Amygdala (tissue), 56 donors: Measurements from ENCODE around the gene ARFGAP1.
A peak's percentile ranks its signal among the peaks of the same experiment; 100 is the strongest.

Experiments used
- DNase-seq, 56 donors: peaks; one replicate each; lab custom pipeline; 2025; lab: John Stamatoyannopoulos, UW

The ARFGAP1 gene

DNA sequence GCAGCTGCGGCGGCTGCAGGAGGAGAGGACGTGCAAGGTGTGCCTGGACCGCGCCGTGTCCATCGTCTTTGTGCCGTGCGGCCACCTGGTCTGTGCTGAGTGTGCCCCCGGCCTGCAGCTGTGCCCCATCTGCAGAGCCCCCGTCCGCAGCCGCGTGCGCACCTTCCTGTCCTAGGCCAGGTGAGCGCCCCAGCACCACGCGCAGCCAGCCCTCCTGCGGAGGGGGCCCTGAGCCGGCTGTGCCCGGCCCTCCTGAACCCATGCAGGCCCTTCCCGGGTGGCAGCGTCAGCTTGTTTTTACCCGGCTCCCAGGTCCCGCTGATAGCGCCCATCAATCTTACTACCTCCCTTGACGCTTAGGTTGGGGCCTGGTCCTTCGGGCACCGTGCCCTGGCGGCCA, 33.2 kb upstream of the ARFGAP1 start:
- DNase-seq = no peak

DNA sequence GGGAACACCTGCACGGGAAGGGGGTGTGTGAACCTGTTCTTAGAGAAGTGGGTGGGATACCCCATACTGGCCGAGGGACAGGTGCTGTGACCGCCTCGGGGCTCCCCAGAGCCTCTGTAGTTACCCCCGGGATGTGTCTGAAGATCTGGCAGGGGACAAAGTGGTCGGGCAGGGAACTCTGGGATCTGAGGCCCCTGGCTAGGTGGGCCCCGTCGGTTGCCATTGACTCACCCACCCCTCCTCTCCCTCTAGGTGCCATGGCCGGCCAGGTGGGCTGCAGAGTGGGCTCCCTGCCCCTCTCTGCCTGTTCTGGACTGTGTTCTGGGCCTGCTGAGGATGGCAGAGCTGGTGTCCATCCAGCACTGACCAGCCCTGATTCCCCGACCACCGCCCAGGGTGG, 32.6 kb upstream of the ARFGAP1 start:
- DNase-seq = no peak

DNA sequence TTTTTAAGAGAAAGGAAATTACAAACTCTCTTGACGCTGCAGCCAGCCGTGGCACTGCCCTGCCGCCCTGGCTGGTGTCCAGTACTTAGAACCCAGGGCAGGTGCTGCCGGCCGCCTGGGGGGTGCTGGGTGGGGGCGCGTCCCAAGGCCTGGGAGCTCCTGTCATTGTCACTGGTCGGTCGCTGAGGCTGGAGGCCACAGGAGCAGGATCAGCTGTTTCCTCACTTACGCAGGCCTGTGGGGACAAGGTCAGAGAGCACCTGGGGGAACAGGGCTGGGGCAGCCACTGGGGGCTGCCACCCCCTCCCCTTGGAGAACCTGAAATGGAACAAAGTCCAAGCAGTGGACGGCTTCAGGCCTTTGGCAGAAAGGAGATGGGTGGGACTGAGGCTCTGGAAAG, 31.3 kb upstream of the ARFGAP1 start:
- no peak for DNase-seq

DNA sequence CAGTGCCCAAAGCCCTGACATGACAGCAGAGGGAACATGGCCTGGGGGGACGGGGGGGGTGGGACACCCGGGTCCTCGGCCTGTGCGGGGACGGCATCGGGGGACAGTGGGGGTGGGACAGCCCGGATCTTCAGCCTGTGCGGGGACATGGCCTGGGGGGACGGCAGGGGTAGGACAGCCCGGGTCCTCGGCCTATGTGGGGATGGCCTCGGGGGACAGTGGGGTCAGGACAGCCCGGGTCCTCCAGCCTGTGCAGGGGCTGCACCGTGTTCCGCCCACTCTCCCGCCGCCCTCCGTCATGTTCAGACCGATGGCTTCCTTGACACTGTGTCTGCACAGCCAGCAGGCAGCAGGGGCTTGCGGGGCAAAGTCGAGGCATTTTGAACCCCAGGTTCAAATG, 29.9 kb upstream of the ARFGAP1 start:
- DNase-seq = no peak

DNA sequence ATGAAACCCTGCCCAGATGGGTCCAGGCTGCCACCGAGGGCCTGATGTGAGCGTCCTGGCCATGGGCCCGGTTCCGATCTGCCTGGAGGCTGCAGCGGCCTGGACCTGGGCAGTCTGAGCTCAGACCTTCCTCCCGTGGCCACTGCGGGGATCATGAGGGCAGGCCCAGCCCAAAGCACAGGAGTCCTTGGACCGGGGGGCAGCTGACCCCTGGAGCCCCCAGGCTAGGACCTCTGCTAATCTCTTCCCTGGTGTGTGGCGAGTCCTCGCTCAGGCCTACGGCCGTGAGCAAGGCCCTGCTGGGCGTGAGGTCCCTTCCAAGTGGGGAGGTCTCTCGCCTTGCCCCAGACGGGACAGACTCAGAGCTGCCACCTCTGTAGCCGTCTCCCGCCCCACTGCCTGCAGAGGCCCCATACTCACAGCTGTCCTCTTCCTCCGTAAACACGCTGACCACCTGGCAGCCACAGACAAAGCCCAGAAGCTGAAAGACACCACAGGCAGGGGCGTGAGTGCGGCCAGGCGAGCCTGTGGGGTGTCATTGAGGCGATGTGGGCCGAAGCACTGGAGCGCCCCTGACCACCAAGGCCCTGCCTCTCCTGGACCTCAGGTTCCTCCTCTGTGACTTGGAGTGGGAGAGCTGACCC, 28.9 kb upstream of the ARFGAP1 start:
- no peak for DNase-seq

DNA sequence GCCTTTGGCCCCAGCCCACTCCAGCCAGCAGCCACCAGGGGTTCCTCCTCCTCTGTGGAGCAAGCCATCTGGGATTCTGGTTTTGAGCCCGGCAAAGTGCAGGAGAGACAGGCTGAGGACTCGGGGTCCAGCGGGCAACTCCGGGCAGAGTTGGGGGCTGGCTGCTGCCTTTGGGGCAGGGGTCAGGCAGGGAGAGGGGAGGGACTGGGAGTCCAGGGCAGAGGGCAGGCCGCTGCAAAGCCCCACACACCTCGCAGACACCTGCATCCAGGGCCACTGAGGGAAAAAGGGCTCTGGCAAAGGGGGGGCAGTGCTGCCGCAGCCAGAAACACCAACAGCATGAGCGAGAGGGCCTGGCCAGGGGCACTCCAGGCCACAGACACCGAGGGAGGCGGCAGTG, 28.1 kb upstream of the ARFGAP1 start:
- no peak for DNase-seq

DNA sequence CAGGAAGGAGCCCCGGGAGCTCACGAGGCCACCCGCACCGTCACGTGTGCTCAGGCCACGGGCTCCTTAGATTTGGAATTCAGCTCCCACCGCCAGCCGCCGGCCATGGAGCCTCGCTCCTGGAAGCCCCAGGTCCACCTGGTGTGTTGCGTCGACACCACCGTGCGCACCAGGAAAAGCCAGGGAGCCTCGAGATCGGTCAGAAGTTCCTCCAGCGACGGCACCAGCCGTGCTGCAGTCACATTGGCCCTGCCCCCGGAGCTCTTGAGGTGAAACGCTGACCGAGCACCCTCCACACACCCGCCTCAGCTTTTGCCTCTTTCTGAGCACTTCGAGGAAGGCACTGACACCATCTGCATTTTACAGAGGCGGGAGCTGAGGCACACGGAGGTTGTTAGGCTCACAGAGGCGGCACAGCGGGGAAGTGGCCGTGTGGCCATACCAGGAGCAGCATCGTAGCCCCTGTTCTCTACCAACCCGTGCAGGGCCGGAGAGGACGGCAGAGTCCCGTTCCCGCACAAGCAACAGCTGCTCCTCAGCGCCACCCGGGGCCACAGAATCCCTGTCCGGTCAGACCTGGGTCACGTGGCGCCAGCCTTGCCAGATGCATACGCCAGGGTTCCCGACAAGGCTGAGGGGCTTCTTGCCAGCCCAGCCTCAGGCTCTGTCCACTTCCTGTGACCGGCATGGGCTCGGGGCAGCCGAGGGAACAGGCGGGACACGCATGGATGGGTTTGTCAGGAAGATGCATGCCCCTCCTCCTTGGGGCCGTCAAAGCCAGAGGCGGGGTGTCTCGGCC, 25.9 kb upstream of the ARFGAP1 start:
- DNase-seq = no peak

DNA sequence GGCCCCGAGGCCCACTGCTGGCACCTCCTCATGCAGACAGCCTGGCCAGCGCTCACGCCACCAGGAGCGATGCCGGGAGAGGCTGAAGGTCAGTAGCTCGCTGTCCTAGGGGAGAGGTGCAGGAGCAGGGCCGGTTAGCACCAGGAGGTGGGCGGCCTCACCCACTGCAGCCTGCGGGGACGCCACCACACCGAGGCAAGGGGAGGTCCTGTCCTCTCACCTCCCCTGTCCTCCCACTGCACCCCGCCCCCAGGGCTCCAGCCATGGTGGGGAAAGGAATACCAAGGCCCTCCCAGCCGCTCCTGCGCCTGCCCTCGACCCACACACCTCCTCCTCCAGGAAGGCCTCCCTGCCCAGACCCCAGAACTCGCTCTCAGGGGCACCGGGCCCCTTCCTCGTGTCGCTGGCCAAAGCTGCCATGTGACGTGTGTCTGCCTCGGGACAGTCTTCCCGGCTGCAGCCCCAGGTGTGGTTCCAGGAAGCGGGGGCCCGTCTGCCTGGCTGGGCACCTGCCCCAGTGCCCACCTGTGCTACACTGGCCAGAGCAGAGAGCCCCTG, 24.9 kb upstream of the ARFGAP1 start:
- DNase-seq = no peak

DNA sequence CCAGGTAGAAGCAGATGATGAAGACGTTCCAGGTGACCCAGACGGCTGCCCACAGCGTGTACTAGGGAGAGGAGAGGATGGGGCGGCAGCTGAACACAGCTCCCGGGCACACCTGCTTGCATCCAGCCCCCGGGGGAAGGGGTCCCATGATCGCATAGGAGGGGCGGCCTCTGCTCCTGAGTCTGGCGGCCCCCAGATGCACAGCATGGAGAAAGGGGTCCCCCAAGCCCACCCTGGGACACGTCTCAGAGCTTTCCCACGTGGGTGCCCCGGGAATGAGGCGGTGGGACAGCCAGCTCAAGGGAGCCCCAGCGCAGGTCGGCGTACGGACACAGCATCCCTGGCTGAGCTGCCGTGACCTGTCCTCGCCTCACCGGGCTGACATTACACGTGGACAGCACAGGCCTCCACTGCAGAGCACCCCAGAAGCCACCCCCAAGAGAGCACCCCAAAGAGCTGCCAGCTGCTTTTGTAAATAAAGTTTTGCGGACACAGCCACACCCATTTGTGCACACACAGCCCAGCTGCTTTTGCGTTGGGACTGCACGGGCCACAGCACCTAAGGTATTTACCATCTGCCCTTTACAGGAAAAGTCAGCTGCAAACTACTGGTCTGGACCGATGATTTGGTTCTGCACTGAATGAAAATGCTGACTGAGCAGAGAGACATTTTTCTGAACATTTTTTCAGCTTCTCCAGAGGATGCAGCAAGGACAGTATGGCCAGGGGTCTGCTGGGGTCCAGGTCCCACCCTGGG, 23.6 kb upstream of the ARFGAP1 start:
- DNase-seq = no peak

DNA sequence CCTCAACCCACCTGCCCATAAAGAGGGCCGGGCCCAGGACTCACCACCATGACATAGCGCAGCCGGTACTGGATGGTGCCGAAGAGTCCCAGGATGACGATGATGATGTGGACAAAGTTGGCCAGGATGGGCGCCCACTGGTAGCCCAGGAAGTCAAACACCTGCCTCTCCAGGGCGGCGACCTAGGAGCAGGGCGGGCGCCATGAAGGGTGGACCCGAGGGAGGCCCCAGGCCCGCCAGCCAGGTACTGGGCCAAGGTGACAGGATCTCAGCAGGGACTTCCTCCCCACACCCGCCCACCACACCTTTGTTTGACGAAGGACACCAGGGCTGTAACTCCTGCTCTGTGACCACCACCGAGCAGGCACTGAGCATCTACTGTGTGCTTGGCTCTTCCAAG, 22.7 kb upstream of the ARFGAP1 start:
- DNase-seq = no peak

DNA sequence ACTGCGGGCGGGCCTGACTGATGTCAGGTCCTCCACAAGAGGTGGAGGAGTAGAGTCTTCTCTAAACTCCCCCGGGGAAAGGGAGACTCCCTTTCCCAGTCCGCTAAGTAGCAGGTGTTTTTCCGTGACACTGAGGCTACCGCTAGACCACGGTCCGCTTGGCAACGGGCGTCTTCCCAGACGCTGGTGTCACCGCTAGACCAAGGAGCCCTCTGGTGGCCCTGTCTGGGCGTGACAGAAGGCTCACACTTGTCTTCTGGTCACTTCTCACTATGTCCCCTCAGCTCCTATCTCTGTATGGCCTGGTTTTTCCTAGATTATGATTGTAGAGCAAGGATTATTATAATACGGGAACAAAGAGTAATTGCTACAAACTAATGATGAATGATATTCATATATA, 21.3 kb upstream of the ARFGAP1 start:
- peak in 18 of 56 donors; percentile 5 to 64 (median 38) for DNase-seq

DNA sequence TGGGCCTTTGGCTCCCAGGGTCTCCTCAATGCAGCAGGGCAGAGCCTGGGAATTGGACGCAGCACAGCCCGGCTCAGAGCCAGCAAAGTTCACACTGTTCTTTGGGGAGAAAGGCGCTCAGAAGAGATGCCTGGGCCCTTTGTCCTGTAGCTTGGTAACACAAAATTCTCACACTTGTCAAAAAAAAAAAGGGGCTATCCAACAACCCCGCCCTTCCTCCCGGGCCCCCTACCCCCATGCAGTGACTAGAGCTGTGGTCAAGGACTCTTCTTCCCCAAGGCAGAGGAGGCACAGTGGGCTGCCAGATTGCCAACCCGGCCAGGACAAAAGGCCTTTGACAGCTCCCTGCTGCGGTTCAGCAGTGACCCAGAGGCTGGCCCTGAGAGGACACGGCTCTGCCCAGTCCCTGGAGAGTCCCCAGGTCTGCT, 20.3 kb upstream of the ARFGAP1 start:
- DNase-seq = peak in 42 of 56 donors; percentile 7 to 88 (median 59)

DNA sequence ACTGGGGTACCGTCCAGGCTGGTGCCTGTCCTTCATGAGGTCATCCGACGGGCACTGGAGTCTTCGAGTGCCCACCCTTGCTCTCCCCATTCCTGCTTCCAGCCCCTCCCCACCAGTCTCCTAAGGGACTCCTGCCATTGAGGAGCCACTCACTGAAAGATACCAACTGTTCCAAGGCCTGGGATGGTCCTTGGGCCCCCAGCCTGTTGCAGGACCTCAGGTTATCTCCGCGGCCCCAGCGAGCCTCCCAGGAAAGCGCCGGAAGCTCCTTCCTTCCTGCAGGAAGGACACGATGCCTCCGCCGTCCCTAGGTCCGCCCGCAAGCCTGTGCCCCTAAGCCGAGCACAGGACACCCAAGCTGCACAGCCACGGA, 19.6 kb upstream of the ARFGAP1 start:
- DNase-seq = peak in 1 of 56 donors; percentile 50

DNA sequence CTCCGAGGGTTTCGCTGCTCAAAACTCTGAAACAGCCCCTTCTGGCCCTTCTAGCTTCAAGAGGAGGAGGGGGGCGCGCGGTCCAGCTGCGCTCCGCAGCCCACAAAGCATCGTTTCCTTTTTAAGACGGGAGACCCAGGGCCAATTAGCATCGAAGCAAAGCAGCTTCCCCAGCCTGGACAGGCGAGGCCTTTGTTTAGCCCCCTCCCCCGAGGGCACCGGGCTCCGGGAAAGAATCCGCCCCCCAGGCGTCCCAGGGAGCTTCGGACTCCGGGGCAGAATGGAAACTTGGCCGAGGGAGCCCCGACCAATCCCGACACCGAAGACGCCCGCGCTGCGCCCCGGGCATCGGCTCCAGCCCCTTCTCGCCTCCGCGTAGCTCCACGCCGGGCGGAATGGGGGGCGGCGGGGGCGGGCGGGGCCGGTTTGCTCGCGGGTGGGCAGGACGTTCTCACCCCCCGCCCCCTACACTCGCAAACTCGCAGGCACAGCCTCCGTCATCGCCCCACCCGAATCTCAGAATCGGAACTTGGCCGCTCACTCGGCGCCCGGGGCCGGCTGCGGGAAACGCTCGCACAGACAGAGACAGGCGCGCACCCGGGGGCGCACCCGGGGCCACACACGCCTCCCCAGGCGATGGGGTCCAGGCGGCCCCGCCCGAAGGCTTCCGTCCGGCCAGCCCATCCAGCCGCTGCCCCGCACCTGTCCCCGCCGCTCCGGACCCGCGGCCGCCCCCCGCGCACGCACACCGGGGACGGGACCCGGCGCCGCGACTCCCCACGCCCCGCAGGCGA, 19.0 kb upstream of the ARFGAP1 start:
- peak in 35 of 56 donors; percentile 7 to 81 (median 42) for DNase-seq

DNA sequence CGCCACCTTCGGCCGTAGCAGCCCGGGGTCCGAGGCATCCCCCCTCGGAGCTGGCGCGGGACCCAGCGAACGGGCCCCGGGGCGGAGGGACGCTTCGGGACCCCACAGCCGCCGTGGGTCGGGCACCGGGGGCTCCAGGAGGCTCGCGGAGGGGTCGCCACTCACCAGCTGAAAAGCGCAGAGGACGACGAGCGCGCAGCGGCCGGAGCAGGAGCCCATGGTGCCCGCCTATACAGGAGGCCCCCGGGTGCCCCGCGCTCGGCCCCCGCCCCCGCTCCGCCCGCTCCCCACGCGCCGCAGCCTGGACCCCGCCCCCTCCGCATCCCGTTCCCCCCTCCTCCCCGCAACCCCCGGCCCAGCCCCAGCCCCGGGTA, 18.4 kb upstream of the ARFGAP1 start, which contains the start of gene NKAIN4:
Gene NKAIN4 (minus strand): TSS at position 232 of the 374 bp plus-strand sequence. CDS start 13 bp downstream, at position 219.
- peak in 1 of 56 donors; percentile 24 for DNase-seq

DNA sequence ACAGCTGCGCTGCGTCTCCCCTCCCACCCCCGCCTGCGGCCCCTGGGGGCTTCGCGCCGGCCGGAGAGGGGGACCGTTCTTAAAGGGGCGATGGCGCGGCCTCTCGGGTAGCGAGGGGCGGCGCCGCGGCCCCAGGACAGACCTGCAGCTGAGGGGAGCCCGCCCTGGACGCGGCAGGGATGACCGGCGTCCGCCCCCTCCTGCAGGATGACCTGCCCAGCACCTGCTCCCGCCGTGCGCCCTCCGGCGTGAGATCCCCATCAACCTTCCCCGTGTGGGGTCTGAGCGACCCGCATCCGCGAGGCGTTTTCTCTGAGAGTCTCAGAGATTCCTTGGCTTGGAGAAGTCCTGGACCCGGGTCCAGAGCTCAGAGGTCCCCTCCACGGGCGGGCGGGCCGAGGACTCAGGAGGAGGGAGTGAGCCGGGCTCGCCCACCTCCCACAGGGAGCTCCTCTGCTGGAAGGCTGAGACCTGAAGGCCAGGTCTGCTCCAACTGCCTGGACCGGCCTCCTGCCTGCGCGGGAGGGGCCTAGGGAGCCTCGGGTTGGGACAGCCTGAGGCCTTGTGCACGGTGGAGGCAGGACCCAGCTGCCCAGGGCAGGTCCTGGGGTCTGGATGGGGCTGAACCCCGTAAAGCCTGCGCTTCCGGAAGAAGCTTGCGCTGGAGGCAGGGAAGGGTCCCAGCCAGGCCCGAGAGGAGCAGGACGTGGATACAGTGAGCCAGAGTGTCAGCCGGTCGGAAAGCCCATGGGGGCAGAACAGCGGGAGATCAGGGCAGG, 17.8 kb upstream of the ARFGAP1 start:
- no peak for DNase-seq

DNA sequence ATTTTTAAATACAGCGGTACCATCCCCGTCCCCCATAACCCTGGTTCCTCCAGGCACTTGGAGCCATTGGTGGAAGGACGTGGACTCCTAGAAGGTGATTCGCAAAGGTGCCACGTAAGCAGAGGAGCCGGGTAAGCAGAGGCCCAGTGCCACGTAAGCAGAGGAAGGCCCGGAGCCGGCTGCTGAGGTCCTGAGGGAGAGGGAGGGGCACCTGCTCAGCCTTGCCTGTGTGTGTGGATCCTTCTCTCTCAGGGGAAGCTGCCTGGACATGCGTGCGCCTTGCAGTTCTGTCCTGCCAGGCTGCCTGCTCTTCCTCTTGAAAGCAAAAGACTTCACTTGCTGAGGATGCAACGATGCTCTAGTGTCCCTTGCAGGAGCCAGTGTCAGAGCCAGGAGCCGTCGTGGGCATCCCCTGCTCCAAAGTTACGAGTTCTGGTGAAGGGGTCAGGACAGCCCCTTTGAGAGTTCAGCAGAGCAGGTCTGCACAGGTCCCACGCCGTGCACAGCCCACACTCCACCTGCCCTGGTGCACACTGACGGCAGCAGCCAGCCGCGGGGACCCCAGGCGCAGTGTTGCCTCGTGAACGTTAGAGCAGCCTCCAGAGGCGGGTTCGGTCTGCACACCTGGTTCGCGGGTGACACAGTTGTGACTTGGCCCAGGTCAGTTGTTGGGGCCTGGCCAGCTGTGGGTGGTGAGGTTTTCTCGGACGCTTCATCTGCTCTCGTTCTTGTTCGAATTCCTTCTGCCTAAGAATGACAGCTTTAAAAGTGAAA, 16.5 kb upstream of the ARFGAP1 start:
- DNase-seq = no peak

DNA sequence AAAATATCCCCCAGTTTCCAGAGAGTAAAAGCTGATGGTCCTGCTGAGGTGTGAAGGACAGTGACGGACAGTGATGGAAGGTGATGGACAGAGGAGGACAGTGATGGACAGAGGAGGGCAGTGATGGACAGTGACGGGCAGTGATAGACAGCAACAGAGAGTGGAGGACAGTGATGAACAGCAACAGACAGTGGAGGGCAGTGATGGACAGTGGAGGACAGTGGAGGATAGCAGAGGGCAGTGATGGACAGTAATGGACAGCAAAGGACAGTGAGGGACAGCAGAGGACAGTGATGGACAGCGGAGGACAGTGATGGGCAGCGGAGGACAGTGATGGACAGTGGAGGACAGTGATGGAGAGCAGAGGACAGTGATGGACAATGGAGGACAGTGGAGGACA, 15.7 kb upstream of the ARFGAP1 start:
- DNase-seq = no peak

DNA sequence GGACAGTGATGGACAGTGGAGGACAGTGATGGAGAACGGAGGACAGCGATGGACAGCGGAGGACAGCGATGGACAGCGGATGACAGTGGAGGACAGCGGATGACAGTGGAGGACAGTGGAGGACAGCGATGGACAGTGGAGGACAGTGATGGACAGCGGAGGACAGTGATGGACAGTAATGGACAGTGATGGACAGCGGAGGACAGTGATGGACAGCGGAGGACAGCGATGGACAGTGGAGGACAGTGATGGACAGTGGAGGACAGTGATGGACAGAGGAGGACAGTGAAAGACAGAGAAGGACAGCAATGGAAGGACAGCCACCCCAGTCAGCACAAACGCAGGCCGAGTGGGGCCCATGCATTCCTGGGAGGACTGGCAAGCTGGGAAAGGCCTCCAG, 15.0 kb upstream of the ARFGAP1 start:
- DNase-seq = no peak
